AG04450 (cell line): ENCODE measurements around the gene JMJD1C. TPM values are rescaled to one million over a fixed set of nuclear protein-coding genes. Genes with fewer than 3 reads are reported as not detected.
"Not testable (repeated sequence)": the region's sequence is repeated elsewhere in the genome, so short reads cannot be mapped to it uniquely, and the experiment has no call there.

Source experiments
- CTCF ChIA-PET: fragments of 300-600, 350-600 bp; formaldehyde crosslinking; extraction: SDS; loops from one replicate; lab custom pipeline; 2022; ENCODE audit warnings: antibody characterized with exemption, inconsistent platforms; lab: Charles Lee
- POLR2A ChIA-PET: fragments of 350-600 bp; formaldehyde crosslinking; extraction: SDS; loops from one replicate; lab custom pipeline; 2021; ENCODE audit warnings: antibody characterized with exemption, inconsistent platforms; lab: Yijun Ruan, JAX
- DNase-seq: peaks from one replicate; pipeline ENCODE4 v3.0.0-alpha.2; 2011; ENCODE audit warnings: low read depth, low spot score
- H3K27ac ChIP-seq: one replicate; pipeline ENCODE4 v1.5.1; 2012; ENCODE audit warnings: low read depth, low read length, control low read depth
- H3K27me3 ChIP-seq: one replicate; pipeline ENCODE4 v1.6.0; 2012; ENCODE audit warnings: low read length; ENCODE audit not compliant: control insufficient read depth, insufficient read depth
- H3K4me3 ChIP-seq: 2 replicates; pipeline ENCODE4 v1.5.1; 2011; ENCODE audit warnings: mild to moderate bottlenecking, low read depth, low read length, control low read depth
- H3K9me3 ChIP-seq: 2 replicates; pipeline ENCODE4 v1.5.1; 2012; ENCODE audit warnings: low read length; ENCODE audit not compliant: control insufficient read depth, insufficient read depth
- CTCF ChIP-seq: IDR thresholded peaks from 2 replicates; pipeline ENCODE4 v1.5.1; 2011; ENCODE audit warnings: low read depth, low read length, control low read depth, inconsistent platforms
- polyA plus RNA-seq: library from polyadenylated mRNA; depleted of rRNA; stranded (reverse); fragments of >200 nt; gene quantifications from 2 replicates; pipeline ENCODE4 v1.2.3, GENCODE V29; 2011

The JMJD1C gene
- polyA plus RNA-seq, 1 experiment = 45.0 TPM

- ChIA-PET POLR2A (no interaction called here), CTCF (no interaction called here)
- TF ChIP-seq CTCF = no peak
- no peak overlapping the region for H3K4me3 ChIP-seq
- DNase-seq = no peak
- H3K27ac ChIP-seq = no peak overlapping the region
- H3K27me3 ChIP-seq = no peaks in the 10 kb centered on the region
- H3K9me3 ChIP-seq = no peaks in the 10 kb centered on the region
These were observed 121.5 kb downstream of the JMJD1C start for GRCh38 chr10:63344269-63344668.

GRCh38 chr10:63343476-63343875, 122.3 kb downstream of the JMJD1C start:
- ChIA-PET CTCF (interaction anchor here (1.2 kb wide), 1 partner anchor 376 kb away, joined by 6 read pairs; no protein-coding TSS in a partner anchor), POLR2A (no interaction called here)
- no peaks in the 10 kb centered on the region for H3K9me3 ChIP-seq
- H3K27ac ChIP-seq = no peak overlapping the region
- no peak for TF ChIP-seq CTCF
- DNase-seq = no peak
- H3K27me3 ChIP-seq = no peaks in the 10 kb centered on the region
- no peak overlapping the region for H3K4me3 ChIP-seq

- CTCF ChIA-PET, POLR2A ChIA-PET, DNase-seq: not testable (repeated sequence)
These were observed 126.1 kb downstream of the JMJD1C start for GRCh38 chr10:63339640-63340039.

GRCh38 chr10:63337455-63338251, 128.1 kb downstream of the JMJD1C start:
- no peak overlapping the region for H3K27ac ChIP-seq
- TF ChIP-seq CTCF = no peak
- ChIA-PET CTCF (no interaction called here), POLR2A (no interaction called here)
- DNase-seq = no peak
- no peaks in the 10 kb centered on the region for H3K9me3 ChIP-seq
- no peaks in the 10 kb centered on the region for H3K27me3 ChIP-seq
- no peak overlapping the region for H3K4me3 ChIP-seq

More at GRCh38 chr10:63339640-63340039, 126.1 kb downstream of the JMJD1C start:
- H3K27ac ChIP-seq, H3K9me3 ChIP-seq, H3K4me3 ChIP-seq, H3K27me3 ChIP-seq: not testable (repeated sequence)

GRCh38 chr10:63331586-63331985, 134.2 kb downstream of the JMJD1C start:
- no peak for TF ChIP-seq CTCF
- no peak for DNase-seq
- POLR2A ChIA-PET = no interaction called here
- no peak overlapping the region for H3K27ac ChIP-seq
- CTCF ChIA-PET = no interaction called here
- no peaks in the 10 kb centered on the region for H3K27me3 ChIP-seq
- H3K9me3 ChIP-seq = no peaks in the 10 kb centered on the region
- no peak overlapping the region for H3K4me3 ChIP-seq
